GM19324 (cell line): ENCODE measurements around the gene WFS1.

Source experiments
- ATAC-seq: cut with Tn5 transposase; IDR thresholded peaks from one replicate; pipeline ENCODE4 v1.9.1; 2021; ENCODE audit warnings: mild to moderate bottlenecking, moderate library complexity; ENCODE audit not compliant: unreplicated experiment, low FRiP score

Gene WFS1

DNA sequence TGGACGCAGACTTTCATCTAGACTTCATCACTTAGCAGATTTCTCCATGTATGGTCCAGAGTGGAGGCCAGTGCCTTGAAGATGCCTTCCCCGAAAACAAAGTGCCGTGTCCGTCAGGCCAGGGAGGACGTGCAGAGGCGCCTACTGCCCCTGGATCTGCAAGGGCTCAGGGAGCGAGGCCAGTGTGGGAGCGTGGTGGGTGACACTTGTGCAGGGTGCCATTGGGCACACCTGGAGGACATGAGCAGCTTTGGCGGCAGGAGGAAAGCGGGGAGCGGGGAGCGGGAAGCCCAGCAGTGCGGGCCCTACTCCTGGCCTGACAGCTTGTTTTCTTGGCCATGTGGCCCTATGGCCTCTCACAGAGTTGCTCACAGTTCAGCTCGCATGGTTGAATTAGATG lies 25.8 kb downstream of the WFS1 start:
- ATAC-seq: no peak

DNA sequence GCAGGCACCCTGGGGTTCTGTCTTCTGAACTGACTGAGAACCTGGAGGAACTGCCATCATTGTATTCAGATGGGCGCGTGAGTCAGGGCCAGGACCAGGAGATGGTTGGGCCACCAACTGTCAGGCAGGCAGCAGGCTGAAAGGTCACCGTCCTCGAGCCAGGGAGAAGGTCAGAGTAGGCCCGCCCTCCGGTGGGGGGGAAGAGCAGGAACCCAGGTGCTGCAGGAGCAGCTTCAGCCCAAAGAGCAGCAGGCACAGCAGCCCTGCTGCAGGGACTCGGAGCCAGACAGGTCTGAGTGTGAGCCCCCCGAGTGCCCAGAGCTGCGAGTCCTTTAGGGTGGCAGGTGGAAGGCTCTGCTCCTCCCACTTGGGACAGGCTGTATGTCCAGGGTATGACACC lies 26.4 kb downstream of the WFS1 start:
- ATAC-seq: no peak

DNA sequence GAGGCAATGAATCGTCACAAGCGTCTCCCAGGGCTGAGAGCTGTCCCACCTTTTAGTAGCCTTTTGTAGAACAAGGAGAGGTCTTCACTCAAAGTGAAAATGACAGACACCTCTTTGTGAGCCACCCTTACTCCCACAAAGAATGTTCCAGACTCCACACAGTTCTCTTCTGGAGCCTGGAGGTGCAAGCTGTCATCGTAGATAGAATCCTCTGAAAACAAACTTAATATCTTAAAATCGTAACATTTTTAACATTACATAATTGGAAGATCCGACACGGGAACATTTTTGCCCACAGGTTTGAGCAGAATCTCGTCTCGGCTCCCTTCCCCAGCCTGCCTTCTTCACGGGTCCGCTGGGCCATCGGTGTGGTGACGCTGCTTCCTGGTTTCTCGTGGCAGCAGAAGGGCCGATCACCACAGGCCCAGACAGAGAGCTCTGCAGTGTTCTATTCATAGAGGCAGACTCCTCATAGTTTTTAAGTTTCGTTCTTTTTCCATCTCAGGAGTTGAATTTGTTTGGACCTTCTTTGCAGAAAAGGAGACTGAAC lies 27.7 kb downstream of the WFS1 start:
- no peak for ATAC-seq

DNA sequence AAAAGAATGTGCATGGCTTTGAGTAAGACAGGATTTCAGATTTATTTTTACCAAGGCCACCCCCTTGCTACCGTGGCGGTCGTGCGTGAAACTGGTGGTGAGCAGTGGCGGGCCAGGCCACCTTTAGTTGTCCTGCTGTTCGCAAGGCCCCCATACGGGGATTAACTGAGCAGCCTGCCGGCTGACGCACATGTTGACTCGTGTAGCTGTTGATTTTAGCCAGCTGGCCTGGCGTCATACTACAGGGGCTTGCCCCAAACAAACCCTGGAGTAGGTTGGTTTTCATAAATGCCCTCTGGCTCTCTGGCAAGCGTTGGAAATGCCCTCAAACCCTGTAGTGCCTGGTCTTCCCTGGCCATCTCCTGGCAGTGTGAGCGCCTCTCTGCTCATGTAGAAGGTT lies 28.4 kb downstream of the WFS1 start:
- no peak for ATAC-seq

DNA sequence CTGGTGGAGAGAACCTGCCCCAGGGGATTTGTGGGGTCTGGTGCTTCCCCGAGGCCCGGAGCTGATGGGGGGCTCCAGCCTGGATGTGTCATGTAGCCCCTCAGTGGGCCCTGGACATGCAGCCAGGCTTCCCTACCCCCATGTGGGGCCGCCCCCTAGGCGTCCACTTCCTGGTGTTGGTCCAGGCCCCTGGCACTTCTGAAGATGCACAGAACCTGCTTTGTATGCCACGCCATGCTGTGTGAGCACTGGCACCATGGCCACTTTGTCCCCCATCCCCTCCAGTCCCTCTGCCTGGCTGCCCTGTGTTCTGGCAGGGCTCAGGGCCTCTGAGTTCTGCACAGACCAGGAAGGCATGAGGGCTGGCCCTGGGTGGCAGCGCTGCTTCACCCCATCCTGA lies 29.2 kb downstream of the WFS1 start:
- ATAC-seq: no peak

DNA sequence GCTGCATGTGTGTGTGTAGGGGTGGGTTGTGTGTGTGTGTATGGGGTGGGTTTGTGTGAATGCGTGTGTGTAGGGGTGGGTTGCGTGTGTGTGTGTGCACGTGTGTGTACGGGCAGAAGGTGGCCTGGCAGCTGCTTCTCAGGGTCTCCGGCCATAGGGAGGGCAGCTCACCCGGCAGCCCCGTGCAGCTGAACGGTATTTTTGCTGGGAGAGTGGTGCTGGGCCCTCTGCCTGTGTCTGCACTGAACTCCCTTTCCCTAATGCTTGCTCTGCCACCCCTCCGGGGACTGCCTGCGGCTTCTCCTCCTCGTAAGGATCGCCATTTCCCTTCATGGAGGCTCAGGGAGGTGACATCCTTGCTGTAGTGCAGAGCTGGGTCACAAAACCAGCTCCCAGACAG lies 30.2 kb downstream of the WFS1 start:
- no peak for ATAC-seq

DNA sequence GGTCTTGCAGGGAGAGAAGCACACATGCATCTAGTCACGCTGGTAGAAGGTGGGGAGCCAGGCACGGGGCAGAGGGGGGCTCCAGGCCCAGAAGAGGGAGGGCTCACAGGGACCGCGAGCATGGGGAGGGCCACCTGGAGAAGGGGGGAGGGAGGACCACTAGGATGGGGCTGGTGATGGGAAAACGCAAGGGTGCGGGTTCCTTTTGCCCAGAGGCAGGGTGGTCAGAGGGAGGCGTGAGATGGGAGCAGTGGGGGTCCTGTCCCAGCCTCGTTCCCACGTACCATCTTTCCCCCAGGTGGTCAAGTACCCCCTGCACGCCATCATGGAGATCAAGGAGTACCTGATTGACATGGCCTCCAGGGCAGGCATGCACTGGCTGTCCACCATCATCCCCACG lies 30.7 kb downstream of the WFS1 start:
- ATAC-seq: no peak

DNA sequence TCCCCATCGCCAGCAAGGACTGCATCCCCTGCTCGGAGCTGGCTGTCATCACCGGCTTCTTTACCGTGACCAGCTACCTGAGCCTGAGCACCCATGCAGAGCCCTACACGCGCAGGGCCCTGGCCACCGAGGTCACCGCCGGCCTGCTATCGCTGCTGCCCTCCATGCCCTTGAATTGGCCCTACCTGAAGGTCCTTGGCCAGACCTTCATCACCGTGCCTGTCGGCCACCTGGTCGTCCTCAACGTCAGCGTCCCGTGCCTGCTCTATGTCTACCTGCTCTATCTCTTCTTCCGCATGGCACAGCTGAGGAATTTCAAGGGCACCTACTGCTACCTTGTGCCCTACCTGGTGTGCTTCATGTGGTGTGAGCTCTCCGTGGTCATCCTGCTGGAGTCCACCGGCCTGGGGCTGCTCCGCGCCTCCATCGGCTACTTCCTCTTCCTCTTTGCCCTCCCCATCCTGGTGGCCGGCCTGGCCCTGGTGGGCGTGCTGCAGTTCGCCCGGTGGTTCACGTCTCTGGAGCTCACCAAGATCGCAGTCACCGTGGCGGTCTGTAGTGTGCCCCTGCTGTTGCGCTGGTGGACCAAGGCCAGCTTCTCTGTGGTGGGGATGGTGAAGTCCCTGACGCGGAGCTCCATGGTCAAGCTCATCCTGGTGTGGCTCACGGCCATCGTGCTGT lies 31.5 kb downstream of the WFS1 start:
- no peak for ATAC-seq

DNA sequence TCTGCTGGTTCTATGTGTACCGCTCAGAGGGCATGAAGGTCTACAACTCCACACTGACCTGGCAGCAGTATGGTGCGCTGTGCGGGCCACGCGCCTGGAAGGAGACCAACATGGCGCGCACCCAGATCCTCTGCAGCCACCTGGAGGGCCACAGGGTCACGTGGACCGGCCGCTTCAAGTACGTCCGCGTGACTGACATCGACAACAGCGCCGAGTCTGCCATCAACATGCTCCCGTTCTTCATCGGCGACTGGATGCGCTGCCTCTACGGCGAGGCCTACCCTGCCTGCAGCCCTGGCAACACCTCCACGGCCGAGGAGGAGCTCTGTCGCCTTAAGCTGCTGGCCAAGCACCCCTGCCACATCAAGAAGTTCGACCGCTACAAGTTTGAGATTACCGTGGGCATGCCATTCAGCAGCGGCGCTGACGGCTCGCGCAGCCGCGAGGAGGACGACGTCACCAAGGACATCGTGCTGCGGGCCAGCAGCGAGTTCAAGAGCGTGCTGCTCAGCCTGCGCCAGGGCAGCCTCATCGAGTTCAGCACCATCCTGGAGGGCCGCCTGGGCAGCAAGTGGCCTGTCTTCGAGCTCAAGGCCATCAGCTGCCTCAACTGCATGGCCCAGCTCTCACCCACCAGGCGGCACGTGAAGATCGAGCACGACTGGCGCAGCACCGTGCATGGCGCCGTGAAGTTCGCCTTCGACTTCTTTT lies 32.2 kb downstream of the WFS1 start:
- ATAC-seq: no peak

DNA sequence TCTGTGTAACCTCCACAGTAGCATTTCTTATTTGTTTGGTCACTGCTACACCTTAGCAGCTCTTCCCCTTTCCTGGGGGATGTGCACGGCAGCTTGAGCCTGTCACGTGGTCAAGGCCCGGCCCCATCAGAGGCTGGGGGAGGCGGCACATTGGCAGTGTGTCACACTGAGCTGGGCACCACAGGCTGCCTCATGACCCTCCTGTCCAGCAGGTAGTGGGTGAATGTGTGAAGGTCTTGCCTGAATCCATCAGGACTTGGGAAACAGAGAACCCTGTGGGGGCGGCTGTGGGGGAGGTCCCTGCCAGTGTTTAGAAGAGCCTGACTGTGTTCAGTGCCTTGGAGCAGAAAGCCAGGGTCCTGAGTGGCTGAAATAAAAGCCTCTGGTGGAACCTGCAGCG lies 33.2 kb downstream of the WFS1 start:
- no peak for ATAC-seq

DNA sequence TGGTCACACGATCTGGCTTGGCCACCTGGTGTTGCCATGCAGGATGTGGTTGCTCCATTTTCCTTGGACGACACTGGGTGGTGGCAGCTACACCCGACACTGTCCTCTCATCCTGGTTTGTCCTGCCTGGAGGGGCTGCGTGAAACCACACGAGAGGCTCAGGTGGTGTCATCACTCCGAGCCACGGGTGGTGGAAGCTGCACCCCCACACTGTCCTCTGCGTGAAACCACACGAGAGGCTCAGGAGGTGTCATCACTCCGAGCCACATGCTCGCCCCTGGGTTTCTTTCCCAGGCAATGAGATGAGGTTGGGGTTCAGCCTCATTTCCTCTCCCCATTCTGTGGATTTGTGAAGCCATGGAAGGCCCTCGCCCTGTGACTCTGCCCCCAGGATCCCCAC lies 34.3 kb downstream of the WFS1 start:
- no peak for ATAC-seq

DNA sequence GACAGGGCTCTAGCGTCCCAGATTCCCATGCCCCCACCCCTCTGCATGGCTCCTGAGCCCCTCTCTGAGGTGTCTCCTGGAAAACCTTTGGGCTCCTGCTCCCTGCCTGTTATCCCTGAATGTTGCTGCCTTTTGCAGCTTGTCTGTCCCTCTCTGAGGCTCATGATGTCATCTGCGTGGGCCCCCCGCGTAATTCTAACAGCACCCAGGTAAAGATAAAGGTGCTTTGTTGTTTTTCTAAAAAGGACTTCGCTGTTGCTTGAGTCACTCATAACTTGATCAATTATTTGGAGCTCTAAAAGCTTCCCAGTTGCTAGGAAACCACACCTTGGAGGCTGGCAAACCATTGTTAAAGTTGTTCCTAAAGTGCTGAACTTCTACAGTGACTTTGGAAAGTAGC lies 36.6 kb downstream of the WFS1 start:
- no peak for ATAC-seq

DNA sequence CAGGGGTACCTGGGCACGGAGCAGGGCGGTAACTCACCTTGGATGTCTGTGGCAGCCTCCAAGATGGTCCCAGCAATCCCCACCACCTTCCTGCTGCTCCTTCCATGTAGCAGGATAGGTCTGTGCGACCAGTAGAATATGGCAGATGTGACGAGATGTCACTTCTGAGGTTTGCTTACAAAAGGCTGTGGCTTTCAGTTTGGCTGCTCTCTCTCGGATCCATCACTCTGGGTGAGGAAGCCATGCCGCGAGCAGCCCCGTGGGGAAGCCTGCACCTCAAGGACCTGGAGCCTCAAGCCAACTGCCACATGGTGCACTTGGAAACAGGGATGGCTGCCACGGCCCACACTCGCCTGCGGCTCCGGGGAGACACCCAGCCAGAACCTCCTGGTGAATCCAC lies 37.6 kb downstream of the WFS1 start:
- ATAC-seq: no peak

DNA sequence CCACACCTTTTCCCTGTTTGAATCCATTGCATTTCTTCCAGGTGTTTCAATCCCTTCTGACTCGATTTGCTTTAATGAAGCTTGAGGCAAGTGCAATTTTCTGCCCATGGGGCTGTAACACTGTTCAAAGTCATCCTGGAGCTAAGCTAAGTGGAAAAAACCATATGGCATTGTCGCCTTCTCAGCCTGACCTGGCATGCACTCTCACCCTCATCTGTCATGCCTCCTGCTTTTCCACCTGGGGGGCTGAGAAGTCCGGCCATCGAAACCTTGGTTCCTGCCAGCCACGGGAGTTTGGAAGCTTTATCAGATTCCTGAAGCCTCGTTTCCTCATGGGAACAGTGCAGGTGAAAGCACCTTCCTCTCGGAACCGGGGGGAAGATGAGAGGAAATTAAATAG lies 38.2 kb downstream of the WFS1 start:
- ATAC-seq: no peak

DNA sequence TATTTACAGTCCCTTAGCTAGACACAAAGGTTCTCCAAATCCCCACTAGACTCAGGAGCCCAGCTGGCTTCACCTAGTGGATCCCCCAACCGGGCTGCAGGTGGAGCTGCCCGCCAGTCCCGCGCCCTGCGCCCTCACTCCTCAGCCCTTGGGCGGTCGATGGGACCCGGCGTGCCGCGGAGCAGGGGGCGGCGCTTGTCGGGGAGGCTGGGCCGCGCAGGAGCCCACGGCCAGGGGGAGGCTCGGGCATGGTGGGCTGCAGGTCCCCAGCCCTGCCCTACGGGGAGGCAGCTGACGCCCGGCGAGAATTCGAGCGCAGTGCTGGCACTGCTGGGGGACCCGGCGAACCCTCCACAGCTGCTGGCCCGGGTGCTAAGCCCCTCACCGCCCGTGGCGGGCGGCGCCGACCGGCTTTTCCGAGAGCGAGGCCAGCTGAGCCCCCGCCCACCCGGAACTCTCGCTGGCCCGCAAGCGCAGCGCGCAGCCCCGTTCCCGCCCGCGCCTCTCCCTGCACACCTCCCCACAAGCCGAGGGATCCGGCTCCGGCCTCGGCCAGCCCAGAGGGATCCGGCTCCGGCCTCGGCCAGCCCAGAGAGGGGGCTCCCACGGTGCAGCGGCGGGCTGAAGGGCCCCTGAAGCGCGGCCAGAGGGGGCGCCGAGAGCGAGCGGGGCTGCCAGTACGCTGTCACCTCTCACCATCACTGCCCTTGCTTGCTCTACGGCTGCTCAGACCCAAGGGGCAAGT lies 39.4 kb downstream of the WFS1 start:
- ATAC-seq: no peak

DNA sequence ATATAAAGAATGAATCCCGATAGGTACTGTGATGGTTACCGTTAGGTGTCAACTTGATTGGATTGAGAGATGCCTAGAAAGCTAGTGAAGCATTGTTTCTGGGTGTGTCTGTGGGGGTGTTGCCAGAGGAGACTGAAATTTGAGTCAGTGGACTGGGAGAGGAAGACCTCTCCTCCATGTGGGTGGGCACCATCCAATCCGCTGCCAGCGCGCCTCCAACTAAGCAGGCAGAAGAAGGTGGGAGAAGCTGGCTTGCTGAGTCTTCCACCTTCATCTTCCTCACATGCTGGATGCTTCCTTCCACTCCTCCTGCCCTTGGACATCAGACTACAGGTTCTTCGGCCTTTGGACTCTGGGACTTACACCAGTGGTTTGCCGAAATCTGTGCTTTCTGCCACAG lies 40.1 kb downstream of the WFS1 start:
- no peak for ATAC-seq

DNA sequence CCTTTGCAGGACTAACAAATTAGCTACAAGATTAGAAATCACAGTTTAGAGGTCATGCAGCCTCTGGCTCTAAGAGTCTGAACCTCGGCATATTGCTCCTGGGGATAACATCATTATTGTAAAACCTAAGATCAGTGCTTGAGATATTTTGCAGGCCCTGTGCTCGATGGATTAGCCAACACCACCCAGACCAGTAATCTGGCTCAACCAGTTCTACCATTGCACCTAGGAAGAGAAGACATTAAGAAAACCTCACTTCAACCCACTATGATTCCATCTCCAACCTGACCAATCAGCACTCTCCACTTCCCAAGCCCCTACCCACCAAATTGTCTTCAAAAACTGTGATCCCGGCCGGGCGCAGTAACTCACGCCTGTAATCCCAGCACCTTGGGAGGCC lies 43.6 kb downstream of the WFS1 start:
- no peak for ATAC-seq

DNA sequence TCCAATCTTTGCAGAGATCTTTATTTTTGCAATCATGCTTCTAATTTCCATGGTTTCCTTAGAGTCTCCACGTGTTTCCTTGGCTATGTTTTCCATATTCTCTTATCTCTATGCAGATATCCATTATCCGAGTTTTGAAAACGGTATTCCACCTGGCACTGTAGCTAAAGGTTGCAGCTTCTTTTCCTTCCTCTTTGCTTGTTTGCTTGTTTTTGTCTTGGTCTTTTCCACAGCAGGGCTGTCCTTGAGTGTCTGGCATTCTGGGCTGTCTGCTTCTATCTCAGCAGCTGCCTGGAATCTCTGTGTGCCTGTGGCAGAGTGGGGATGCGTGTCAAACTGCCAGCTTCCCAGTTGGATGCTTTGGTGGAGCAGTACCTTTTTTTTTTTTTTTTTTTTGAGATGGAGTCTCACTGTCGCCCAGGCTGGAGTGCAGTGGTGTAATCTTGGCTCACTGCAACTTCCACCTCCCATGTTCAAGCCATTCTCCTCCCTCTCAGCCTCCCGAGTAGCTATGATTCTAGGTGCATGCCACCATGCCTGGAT lies 46.9 kb downstream of the WFS1 start:
- ATAC-seq: no peak

DNA sequence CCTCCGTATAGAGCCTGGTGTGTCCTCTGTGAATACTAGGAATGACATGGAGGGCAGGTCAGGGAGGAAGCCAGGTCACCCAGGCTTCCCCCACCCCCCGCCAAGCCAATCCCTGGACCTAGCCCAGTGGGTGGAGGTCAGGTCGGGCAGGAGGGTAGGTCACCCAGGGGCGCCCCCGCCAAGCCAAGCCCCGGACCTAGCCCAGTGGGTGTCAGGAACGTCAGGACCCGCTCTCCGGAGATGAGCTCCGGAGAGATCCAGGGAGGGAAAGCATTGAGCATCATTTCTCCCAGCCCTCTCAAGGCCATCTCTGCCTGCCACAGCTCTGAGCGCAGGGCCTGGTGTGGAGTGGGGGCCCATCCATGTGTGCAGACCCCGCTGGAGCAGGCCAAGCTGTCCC lies 48.6 kb downstream of the WFS1 start:
- ATAC-seq: no peak

DNA sequence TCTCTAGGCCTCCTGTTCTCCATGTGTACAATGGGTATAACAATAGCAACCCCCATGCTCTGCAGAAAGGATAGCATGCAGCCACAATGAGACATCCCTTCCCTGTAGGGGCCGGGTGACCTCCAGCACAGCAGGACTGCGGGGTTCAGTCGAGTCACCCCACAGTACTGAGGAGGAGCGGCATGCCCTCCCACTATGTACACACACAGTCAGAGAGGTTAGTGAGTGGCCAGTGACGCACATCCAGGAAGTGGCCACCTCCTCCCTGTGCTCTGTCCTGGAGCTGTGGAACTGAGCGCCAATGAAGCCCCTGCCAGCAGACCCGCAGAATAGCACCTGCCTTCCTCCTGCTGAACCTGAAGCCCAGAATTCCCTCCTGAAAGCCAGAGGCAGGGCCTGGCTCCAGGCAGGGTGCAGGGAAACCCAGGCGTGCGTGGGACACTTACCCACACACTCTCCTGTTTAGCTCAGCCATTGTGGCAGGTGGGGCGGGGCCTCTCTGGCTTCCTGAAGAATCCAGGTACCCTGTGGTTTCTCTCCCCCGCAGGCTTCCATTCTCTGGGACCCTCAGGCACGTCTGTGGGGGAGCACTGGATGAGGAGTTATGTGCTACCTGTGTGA lies 50.0 kb downstream of the WFS1 start:
- ATAC-seq: no peak

DNA sequence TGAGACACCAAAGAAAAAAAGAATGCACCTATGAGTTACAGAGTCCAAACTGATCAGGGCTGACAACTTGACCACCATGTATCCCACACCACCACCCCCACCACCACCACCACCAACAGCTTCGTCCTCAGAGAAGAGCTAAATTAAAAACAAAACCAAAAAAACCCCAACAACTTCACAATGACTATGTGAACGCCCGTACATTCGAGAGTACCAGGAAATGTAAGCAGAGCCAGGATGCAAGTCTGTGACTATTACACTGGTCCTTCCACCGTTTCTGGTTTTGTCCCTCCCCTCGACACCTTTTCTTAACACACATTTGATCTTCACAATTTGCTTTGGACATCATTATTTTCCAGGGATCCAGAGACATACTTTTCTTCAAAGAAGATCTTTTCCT lies 51.0 kb downstream of the WFS1 start:
- no peak for ATAC-seq
